Type B pancreatic cell (in vitro differentiated cells): ENCODE data around the gene MAPK13. TPM values are rescaled to one million over a fixed set of nuclear protein-coding genes. Genes with fewer than 3 reads are reported as not detected.

ENCODE experiments used
- DNase-seq: peaks from one replicate; pipeline ENCODE4 v3.0.0; 2021; ENCODE audit warnings: mixed read lengths; ENCODE audit not compliant: unreplicated experiment; ENCODE audit errors: extremely low spot score
- H3K27ac Mint-ChIP-seq: 2 replicates; pipeline ENCODE4 v1.8.0; 2021; ENCODE audit warnings: mild to moderate bottlenecking, mixed read lengths
- H3K27me3 Mint-ChIP-seq: 2 replicates; pipeline ENCODE4 v1.8.0; 2021; ENCODE audit warnings: mixed read lengths
- H3K36me3 Mint-ChIP-seq: 2 replicates; pipeline ENCODE4 v1.8.0; 2021; ENCODE audit warnings: mixed read lengths
- H3K4me1 Mint-ChIP-seq: one replicate; pipeline ENCODE4 v1.8.0; 2021; ENCODE audit warnings: mixed read lengths; ENCODE audit not compliant: unreplicated experiment
- H3K4me3 Mint-ChIP-seq: 2 replicates; pipeline ENCODE4 v1.8.0; 2021; ENCODE audit warnings: mild to moderate bottlenecking, mixed read lengths
- H3K9me3 Mint-ChIP-seq: 2 replicates; pipeline ENCODE4 v1.8.0; 2021; ENCODE audit warnings: mixed read lengths
- CTCF ChIP-seq: fragments of 200-600 bp; sonication (generic); conservative IDR thresholded peaks from 2 replicates; pipeline ENCODE4 v1.5.0; 2021; ENCODE audit warnings: antibody characterized with exemption, mild to moderate bottlenecking
- total RNA-seq: library from RNA; stranded (reverse); gene quantifications from 2 replicates; pipeline ENCODE4 v1.2.1, GENCODE V29; 2021; ENCODE audit warnings: low replicate concordance

Gene MAPK13
- total RNA-seq, 1 donor from 2014 or later, result 29.4 TPM

GRCh38 chr6:36160147-36160760 lies 29.9 kb downstream of the MAPK13 start:
- H3K4me3 Mint-ChIP-seq, result no peak overlapping the region
- TF ChIP-seq CTCF, result no peak
- no peak for DNase-seq
- no peak overlapping the region for H3K27ac Mint-ChIP-seq
- no peaks in the 10 kb centered on the region for H3K4me1 Mint-ChIP-seq
- no peaks in the 10 kb centered on the region for H3K27me3 Mint-ChIP-seq
- peaks cover 4% of the 10 kb centered on the region for H3K9me3 Mint-ChIP-seq
- no peaks in the 10 kb centered on the region for H3K36me3 Mint-ChIP-seq

GRCh38 chr6:36169023-36170007 lies 39.0 kb downstream of the MAPK13 start:
- H3K36me3 Mint-ChIP-seq, result no peaks in the 10 kb centered on the region
- no peak for DNase-seq
- no peaks in the 10 kb centered on the region for H3K27me3 Mint-ChIP-seq
- H3K4me1 Mint-ChIP-seq, result no peaks in the 10 kb centered on the region
- no peak for TF ChIP-seq CTCF
- H3K9me3 Mint-ChIP-seq, result no peaks in the 10 kb centered on the region
- H3K4me3 Mint-ChIP-seq, result no peak overlapping the region
- H3K27ac Mint-ChIP-seq, result peak overlapping the region; percentile 1

- H3K9me3 Mint-ChIP-seq, result no peaks in the 10 kb centered on the region
- no peak for DNase-seq
- H3K4me1 Mint-ChIP-seq, result no peaks in the 10 kb centered on the region
- no peak for TF ChIP-seq CTCF
- H3K4me3 Mint-ChIP-seq, result no peak overlapping the region
- H3K36me3 Mint-ChIP-seq, result no peaks in the 10 kb centered on the region
- no peaks in the 10 kb centered on the region for H3K27me3 Mint-ChIP-seq
- no peak overlapping the region for H3K27ac Mint-ChIP-seq
These were observed 40.4 kb downstream of the MAPK13 start for GRCh38 chr6:36170704-36171103.

- no peak for TF ChIP-seq CTCF
- H3K27ac Mint-ChIP-seq, result no peak overlapping the region
- H3K4me1 Mint-ChIP-seq, result no peaks in the 10 kb centered on the region
- H3K36me3 Mint-ChIP-seq, result no peaks in the 10 kb centered on the region
- no peak for DNase-seq
- H3K4me3 Mint-ChIP-seq, result no peak overlapping the region
- no peaks in the 10 kb centered on the region for H3K27me3 Mint-ChIP-seq
- H3K9me3 Mint-ChIP-seq, result no peaks in the 10 kb centered on the region
These were observed 41.3 kb downstream of the MAPK13 start for GRCh38 chr6:36171573-36171972.

GRCh38 chr6:36177166-36177565 lies 46.9 kb downstream of the MAPK13 start:
- DNase-seq, result no peak
- peaks cover 10% of the 10 kb centered on the region for H3K9me3 Mint-ChIP-seq
- no peak overlapping the region for H3K4me3 Mint-ChIP-seq
- H3K36me3 Mint-ChIP-seq, result peaks cover 5% of the 10 kb centered on the region
- no peaks in the 10 kb centered on the region for H3K4me1 Mint-ChIP-seq
- no peaks in the 10 kb centered on the region for H3K27me3 Mint-ChIP-seq
- no peak overlapping the region for H3K27ac Mint-ChIP-seq
- no peak for TF ChIP-seq CTCF
